Ammon's horn (tissue), 1 donor: ENCODE measurements around the gene MYOCD.

Source experiments
- DNase-seq: peaks from one replicate; pipeline ENCODE4 v3.0.0-alpha.2; 2016; ENCODE audit warnings: low spot score

The MYOCD gene

DNA sequence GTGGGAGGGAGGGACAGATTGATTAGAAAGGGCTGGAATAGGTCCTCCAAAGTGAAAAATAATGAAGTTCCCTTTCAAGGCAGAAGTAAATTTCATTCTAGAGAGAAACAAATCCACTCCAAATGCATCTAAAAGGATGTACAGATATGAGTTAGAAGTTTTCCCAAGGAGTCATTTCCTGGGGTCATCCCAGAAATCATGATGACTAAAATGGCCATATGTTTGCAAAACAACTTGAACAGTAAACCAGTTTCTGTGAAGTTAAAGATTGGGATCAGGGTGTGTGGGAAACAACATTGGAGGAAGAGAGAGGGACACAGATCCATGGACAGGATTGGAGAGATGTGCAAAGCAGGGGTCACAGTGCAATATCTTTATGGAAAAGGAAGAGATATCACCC lies 91.1 kb downstream of the MYOCD start:
- no peak for DNase-seq

- DNase-seq = no peak
Measured at GRCh38 chr17:12759090-12759489, 93.4 kb downstream of the MYOCD start.

DNA sequence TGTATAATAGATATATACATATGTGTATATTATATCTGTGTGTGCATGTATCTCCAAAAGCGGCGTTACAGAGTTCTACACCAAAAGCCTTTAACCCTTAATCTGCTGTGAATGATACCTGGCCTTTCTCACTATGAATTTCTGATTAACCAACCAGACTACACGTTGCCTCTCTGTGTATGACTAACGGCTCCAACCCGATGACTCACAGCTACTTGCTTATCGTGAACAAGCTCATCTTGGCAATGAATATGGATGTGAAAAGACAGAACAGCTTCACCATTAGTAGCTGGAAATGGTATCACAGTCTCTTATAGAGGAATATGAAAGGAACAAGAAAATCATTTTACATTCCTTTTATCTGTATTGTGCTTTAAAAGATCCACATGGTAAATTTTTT lies 99.9 kb downstream of the MYOCD start:
- peak; percentile 73 for DNase-seq

- DNase-seq = no peak
Measured at GRCh38 chr17:12768255-12768654, 102.6 kb downstream of the MYOCD start.

DNA sequence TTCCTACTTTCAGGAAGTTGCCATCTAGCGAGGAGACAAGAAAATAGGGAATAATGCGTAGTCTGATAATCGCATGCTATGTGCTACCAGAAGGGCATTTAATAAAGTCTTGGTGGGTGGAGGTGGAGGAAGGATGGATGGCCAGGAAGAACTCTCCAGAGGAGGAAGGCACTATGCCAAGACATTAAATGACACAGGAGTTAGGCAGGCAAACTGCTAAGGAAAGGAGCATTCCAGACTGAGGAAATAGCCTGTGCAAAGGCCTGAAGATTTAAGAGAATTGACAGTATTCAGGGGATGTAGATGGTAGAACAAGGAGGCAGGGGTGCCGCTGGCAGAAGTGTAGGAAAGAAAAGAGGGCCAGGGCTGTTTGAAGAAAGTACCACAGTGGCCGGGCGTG lies 104.3 kb downstream of the MYOCD start:
- no peak for DNase-seq

- DNase-seq = no peak
Measured at GRCh38 chr17:12773153-12773552, 107.5 kb downstream of the MYOCD start.

GRCh38 chr17:12789075-12789480 lies 123.4 kb downstream of the MYOCD start:
- DNase-seq = peak; percentile 58

DNA sequence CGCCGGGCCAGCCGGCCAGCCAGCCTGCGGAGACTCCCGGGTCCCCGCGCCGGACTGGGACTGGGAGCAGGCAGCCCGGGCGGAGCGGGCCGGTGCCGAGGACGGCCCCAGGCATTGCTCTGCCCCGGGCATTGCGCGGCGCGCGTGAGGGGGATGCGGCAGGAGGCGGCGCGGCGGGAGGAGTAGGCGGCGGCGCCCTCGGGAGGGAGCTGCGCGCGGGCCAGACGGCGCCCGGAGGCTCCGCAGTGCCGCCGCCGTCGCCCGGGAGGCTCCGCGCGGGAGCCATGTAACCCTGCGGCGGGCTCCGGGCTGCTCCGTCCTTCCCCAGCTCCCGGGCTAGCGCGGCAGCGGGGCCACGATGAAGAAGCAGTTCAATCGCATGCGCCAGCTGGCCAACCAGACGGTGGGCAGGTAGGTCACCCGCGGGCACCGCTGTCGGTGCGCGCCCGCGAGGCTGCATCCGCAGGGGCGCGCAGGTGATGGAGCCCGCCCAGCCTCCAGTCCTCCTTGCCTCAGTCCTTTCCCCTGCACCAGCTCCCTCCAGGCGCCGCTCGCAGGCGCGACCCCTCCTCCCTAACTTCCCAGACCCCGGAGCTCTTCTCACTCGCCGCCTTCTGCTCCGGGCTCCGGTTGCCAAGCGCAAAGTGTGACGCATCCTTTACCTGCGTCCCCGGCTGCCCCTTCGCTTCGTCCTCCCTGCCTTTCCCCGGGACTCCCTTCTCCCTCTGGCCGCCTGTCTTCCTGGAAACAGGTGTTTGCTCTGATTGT lies 124.0 kb downstream of the MYOCD start, which contains the start of gene ARHGAP44:
TSS of gene ARHGAP44 (plus strand) at position 18 of the 768 bp plus-strand sequence. CDS start at position 359, 341 bp downstream.
- DNase-seq = peak; percentile 5

DNA sequence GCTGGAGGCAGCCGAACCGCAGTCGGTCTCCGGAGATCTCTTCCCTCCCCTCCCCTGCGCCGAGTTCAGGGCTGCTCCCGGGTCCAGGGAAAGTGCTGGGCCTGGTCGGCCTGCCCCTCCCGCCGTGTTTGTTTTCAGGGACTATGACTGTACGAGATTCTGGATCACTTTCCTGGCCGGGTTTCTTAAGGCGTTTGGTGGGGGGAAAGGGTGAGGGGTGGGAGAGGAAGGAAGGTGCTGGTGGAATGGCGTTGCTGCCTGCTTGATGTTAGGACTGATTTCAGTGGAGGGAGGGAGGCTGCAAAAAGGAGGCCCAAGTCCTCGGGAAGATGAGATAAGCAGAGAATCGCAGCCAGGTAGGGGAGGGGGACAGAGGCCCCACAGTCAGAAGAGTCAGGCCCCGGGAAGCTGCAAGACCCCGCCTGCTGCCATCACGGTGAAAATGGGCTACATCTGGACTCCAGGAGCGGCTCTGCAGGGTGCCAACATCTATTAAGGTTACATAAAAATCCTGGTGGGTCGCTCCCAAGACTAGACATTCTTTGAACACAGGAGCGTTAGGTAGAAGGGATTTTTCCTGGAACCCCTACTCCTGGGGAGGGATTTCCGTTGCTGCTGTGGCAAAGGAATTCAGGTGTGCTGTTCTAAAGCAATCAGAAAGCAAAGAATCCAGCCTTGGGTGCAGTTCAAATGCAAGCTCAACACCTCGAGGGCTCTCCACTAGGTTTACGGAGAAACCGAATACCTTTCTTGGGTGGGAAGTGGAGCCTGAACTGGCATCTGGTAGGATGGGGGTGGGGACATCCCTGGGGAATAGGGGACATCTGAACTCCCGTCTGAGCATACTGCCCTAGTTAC lies 124.8 kb downstream of the MYOCD start:
- DNase-seq = peak; percentile 8

- DNase-seq = no peak
Measured at GRCh38 chr17:12794919-12795532, 129.3 kb downstream of the MYOCD start.

- no peak for DNase-seq
Measured at GRCh38 chr17:12800855-12801365, 135.2 kb downstream of the MYOCD start.

DNA sequence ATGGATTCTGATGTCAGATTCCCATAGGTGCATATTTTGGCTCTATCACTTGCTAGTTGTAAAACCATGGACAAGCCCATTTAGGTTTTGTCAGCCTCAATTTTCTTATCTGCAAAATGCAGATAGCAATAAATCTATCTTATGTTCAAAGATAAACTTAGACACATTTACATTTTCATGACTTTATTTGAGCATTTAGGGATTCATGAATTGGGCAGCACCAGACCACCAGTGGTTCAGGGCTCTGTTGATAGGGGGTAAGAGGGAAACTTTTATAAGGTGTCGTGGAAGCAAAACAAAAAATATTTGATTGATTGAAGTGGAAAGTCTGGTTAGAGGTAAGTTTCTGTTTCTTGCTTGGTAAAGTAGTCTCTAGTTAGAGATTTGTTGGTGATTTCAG lies 140.9 kb downstream of the MYOCD start:
- DNase-seq = no peak

GRCh38 chr17:12808723-12809122 lies 143.0 kb downstream of the MYOCD start:
- DNase-seq = no peak

GRCh38 chr17:12812877-12813276 lies 147.2 kb downstream of the MYOCD start:
- no peak for DNase-seq

GRCh38 chr17:12813664-12814063 lies 148.0 kb downstream of the MYOCD start:
- no peak for DNase-seq

- DNase-seq = no peak
Measured at GRCh38 chr17:12814718-12815117, 149.0 kb downstream of the MYOCD start.

GRCh38 chr17:12815642-12816141 lies 150.0 kb downstream of the MYOCD start:
- DNase-seq = no peak
